Measurements from ENCODE around the gene C6orf132.

GRCh38 chr6:42129360-42129676 is 13.1 kb downstream of the C6orf132 start:
- TF ChIP-seq EP300 (IDR thresholded peaks at IDR 0.05) (no peak), POLR2A (IDR thresholded peaks at IDR 0.05) (no peak), CTCF (IDR thresholded peaks at IDR 0.05) (no peak), POLR2AphosphoS5 (IDR thresholded peaks at IDR 0.05) (no peak)

Data from suprapubic skin (tissue), 4 donors.